Smooth muscle cell (in vitro differentiated cells): ENCODE data around the gene TMC6. TPM values are rescaled to one million over a fixed set of nuclear protein-coding genes. Genes with fewer than 3 reads are reported as not detected.

Source experiments
- DNase-seq: peaks from one replicate; lab custom pipeline; 2025; ENCODE audit not compliant: unreplicated experiment; lab: John Stamatoyannopoulos, UW
- H2AFZ ChIP-seq: fragments of 200-600 bp; sonication (generic); 2 replicates; pipeline ENCODE4 v1.6.0; 2016; ENCODE audit warnings: antibody characterized with exemption, low read depth, mild to moderate bottlenecking
- H3F3A ChIP-seq: fragments of 200-600 bp; sonication (generic); 2 replicates; pipeline ENCODE4 v1.6.0; 2017; ENCODE audit warnings: antibody characterized with exemption, low read depth
- H3K27ac ChIP-seq: fragments of 200-600 bp; sonication (generic); 2 replicates; pipeline ENCODE4 v1.5.1; 2016; ENCODE audit warnings: low read depth, mild to moderate bottlenecking
- H3K27me3 ChIP-seq: fragments of 200-600 bp; sonication (generic); 2 replicates; pipeline ENCODE4 v1.6.1; 2016; ENCODE audit warnings: low read depth, mild to moderate bottlenecking
- H3K36me3 ChIP-seq: fragments of 200-600 bp; sonication (generic); 2 replicates; pipeline ENCODE4 v1.5.1; 2016; ENCODE audit warnings: low read depth
- H3K4me1 ChIP-seq: fragments of 200-600 bp; sonication (generic); 2 replicates; pipeline ENCODE4 v1.5.1; 2016; ENCODE audit warnings: low read depth
- H3K4me2 ChIP-seq: fragments of 200-600 bp; sonication (generic); 2 replicates; pipeline ENCODE4 v1.6.0; 2016; ENCODE audit warnings: mild to moderate bottlenecking
- H3K4me3 ChIP-seq: fragments of 200-600 bp; sonication (generic); 2 replicates; pipeline ENCODE4 v1.5.1; 2016; ENCODE audit warnings: mild to moderate bottlenecking
- H3K79me2 ChIP-seq: fragments of 200-600 bp; sonication (generic); 2 replicates; pipeline ENCODE4 v1.6.0; 2016; ENCODE audit warnings: low read depth, mild to moderate bottlenecking
- H3K9ac ChIP-seq: fragments of 200-600 bp; sonication (generic); 2 replicates; pipeline ENCODE4 v1.6.0; 2016; ENCODE audit warnings: low read depth
- H3K9me3 ChIP-seq: fragments of 200-600 bp; sonication (generic); replicated peaks from 2 replicates; pipeline ENCODE4 v1.5.1; 2016; ENCODE audit warnings: low read depth
- H4K20me1 ChIP-seq: fragments of 200-600 bp; sonication (generic); 2 replicates; pipeline ENCODE4 v1.6.0; 2016; ENCODE audit warnings: low read depth
- CTCF ChIP-seq: fragments of 200-600 bp; sonication (generic); IDR thresholded peaks from 2 replicates; pipeline ENCODE4 v1.5.1; 2017; ENCODE audit warnings: borderline replicate concordance, mild to moderate bottlenecking, antibody characterized with exemption; ENCODE audit not compliant: insufficient read depth, poor library complexity, severe bottlenecking
- WGBS: methylation state at CpG from one replicate; pipeline ENCODE4 v1.1.7; 2016; ENCODE audit warnings: low lambda C conversion rate; 5-methylcytosine and 5-hydroxymethylcytosine counted together
- polyA plus RNA-seq: library from polyadenylated mRNA; unstranded; fragments of >200 nt; fragmentation: Nextera tagmentation; extraction: Ambion mirVana; gene quantifications from 2 replicates; pipeline ENCODE4 v1.2.1, GENCODE V29; 2016
- total RNA-seq: library from RNA; depleted of rRNA; stranded (reverse); fragments of >200 nt; gene quantifications from 2 replicates; pipeline ENCODE4 v1.2.3, GENCODE V29; 2014

TMC6 gene
- total and polyA plus RNA-seq, 2 experiments from 2014 or later, result 40.2 to 42.2 TPM

- H3F3A ChIP-seq, result no peaks in the 10 kb centered on the region
- no peak for DNase-seq
- TF ChIP-seq CTCF, result no peak
- H3K79me2 ChIP-seq, result no peaks in the 10 kb centered on the region
- 95% methylated on average over 17 of the region's 25 CpGs for WGBS
- peaks cover 13% of the 10 kb centered on the region for H3K4me1 ChIP-seq
- H3K27me3 ChIP-seq, result peaks cover 5% of the 10 kb centered on the region
- H2AFZ ChIP-seq, result no peak overlapping the region
- no peak overlapping the region for H3K27ac ChIP-seq
- no peak overlapping the region for H3K9ac ChIP-seq
- H3K9me3 ChIP-seq, result no peaks in the 10 kb centered on the region
- H4K20me1 ChIP-seq, result no peaks in the 10 kb centered on the region
- no peak overlapping the region for H3K4me3 ChIP-seq
- H3K36me3 ChIP-seq, result no peaks in the 10 kb centered on the region
- H3K4me2 ChIP-seq, result no peak overlapping the region
Observed at GRCh38 chr17:78125976-78126894, 2.3 kb downstream of the TMC6 start.

- no peak overlapping the region for H3K27ac ChIP-seq
- WGBS, result 97% methylated on average over 32 of the region's 39 CpGs
Observed at GRCh38 chr17:78125138-78125913, 3.2 kb downstream of the TMC6 start.

GRCh38 chr17:78124836-78125137, 3.8 kb downstream of the TMC6 start:
- WGBS, result 98% methylated on average over 12 of the region's 12 CpGs
- no peak overlapping the region for H3K9ac ChIP-seq

More at GRCh38 chr17:78125138-78125913, 3.2 kb downstream of the TMC6 start:
- peaks cover 13% of the 10 kb centered on the region for H3K4me1 ChIP-seq
- no peaks in the 10 kb centered on the region for H4K20me1 ChIP-seq
- no peak overlapping the region for H3K4me3 ChIP-seq
- no peak for TF ChIP-seq CTCF
- no peaks in the 10 kb centered on the region for H3F3A ChIP-seq
- no peaks in the 10 kb centered on the region for H3K9me3 ChIP-seq
- H2AFZ ChIP-seq, result no peak overlapping the region
- no peak overlapping the region for H3K9ac ChIP-seq
- H3K79me2 ChIP-seq, result no peaks in the 10 kb centered on the region
- H3K36me3 ChIP-seq, result no peaks in the 10 kb centered on the region
- DNase-seq, result no peak
- no peak overlapping the region for H3K4me2 ChIP-seq
- H3K27me3 ChIP-seq, result no peaks in the 10 kb centered on the region

More at GRCh38 chr17:78124836-78125137, 3.8 kb downstream of the TMC6 start:
- Histone ChIP-seq H3F3A (no peaks in the 10 kb centered on the region), H4K20me1 (no peaks in the 10 kb centered on the region), H3K36me3 (no peaks in the 10 kb centered on the region), H3K4me1 (peaks cover 13% of the 10 kb centered on the region), H2AFZ (no peak overlapping the region), H3K9me3 (no peaks in the 10 kb centered on the region), H3K4me3 (no peak overlapping the region), H3K79me2 (no peaks in the 10 kb centered on the region), H3K27ac (no peak overlapping the region), H3K4me2 (no peak overlapping the region), H3K27me3 (no peaks in the 10 kb centered on the region)
- DNase-seq, result no peak
- TF ChIP-seq CTCF, result no peak
